Astrocyte (in vitro differentiated cells and primary cell): ENCODE measurements around the gene ZNF813.

ENCODE experiments used
- EZH2 ChIP-seq: IDR thresholded peaks from 2 replicates; pipeline ENCODE4 v1.6.1; 2012; ENCODE audit warnings: mild to moderate bottlenecking, low read length, inconsistent platforms; ENCODE audit not compliant: insufficient read depth
- TF ChIP-seq, protein P1 (sequence below): IDR thresholded peaks from 2 replicates; pipeline ENCODE4 v1.5.1; 2011; ENCODE audit warnings: low read depth, mild to moderate bottlenecking, inconsistent platforms, low read length, moderate library complexity; ENCODE audit not compliant: insufficient read depth

- TF ChIP-seq, protein P1, sequence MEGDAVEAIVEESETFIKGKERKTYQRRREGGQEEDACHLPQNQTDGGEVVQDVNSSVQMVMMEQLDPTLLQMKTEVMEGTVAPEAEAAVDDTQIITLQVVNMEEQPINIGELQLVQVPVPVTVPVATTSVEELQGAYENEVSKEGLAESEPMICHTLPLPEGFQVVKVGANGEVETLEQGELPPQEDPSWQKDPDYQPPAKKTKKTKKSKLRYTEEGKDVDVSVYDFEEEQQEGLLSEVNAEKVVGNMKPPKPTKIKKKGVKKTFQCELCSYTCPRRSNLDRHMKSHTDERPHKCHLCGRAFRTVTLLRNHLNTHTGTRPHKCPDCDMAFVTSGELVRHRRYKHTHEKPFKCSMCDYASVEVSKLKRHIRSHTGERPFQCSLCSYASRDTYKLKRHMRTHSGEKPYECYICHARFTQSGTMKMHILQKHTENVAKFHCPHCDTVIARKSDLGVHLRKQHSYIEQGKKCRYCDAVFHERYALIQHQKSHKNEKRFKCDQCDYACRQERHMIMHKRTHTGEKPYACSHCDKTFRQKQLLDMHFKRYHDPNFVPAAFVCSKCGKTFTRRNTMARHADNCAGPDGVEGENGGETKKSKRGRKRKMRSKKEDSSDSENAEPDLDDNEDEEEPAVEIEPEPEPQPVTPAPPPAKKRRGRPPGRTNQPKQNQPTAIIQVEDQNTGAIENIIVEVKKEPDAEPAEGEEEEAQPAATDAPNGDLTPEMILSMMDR: no peak
- no peak for TF ChIP-seq EZH2
Measured at GRCh38 chr19:53520163-53520546, 52.6 kb downstream of the ZNF813 start.
